SK-N-MC (cell line): Measurements from ENCODE around the gene ACTC1.

ENCODE experiments used
- DNase-seq: peaks from one replicate; pipeline ENCODE4 v3.0.0-alpha.2; 2011; ENCODE audit warnings: low read depth, low spot score
- H3K27ac ChIP-seq: fragments of 200-600 bp; sonication (generic); 2 replicates; pipeline ENCODE4 v1.5.1; 2016; ENCODE audit warnings: mixed run types
- H3K36me3 ChIP-seq: fragments of 200-600 bp; sonication (generic); 2 replicates; pipeline ENCODE4 v1.6.1; 2017; ENCODE audit warnings: antibody characterized with exemption, low read length, mixed read lengths; ENCODE audit not compliant: insufficient read depth
- H3K4me3 ChIP-seq: fragments of 200-600 bp; sonication (generic); 2 replicates; pipeline ENCODE4 v1.5.1; 2016
- H3K9ac ChIP-seq: fragments of 200-600 bp; sonication (generic); 2 replicates; pipeline ENCODE4 v1.8.0; 2017; ENCODE audit warnings: mixed run types, mixed read lengths; ENCODE audit not compliant: insufficient read length
- H3K9me3 ChIP-seq: fragments of 200-600 bp; sonication (generic); 2 replicates; pipeline ENCODE4 v1.6.1; 2017; ENCODE audit warnings: low read depth, mild to moderate bottlenecking, antibody characterized with exemption, low read length, moderate library complexity, mixed read lengths
- EZH2 ChIP-seq: fragments of 200-600 bp; sonication (generic); IDR thresholded peaks from one replicate; pipeline ENCODE4 v1.6.1; 2017; ENCODE audit warnings: antibody characterized with exemption
- FOXP2 ChIP-seq: optimal IDR thresholded peaks from 2 replicates; pipeline ENCODE3; 2011; ENCODE audit warnings: mild to moderate bottlenecking, moderate library complexity; ENCODE audit not compliant: insufficient read depth; ENCODE audit errors: extremely low read length, control extremely low read depth
- POLR2AphosphoS5 ChIP-seq: IDR thresholded peaks from 2 replicates; pipeline ENCODE4 v1.6.1; 2012; ENCODE audit warnings: mild to moderate bottlenecking, low read depth, low read length, borderline replicate concordance

ACTC1 gene

GRCh38 chr15:34802803-34803750, 7.7 kb upstream of the ACTC1 start:
- no peak for DNase-seq
- Histone ChIP-seq H3K9me3 (no peaks in the 10 kb centered on the region), H3K9ac (no peak overlapping the region), H3K4me3 (no peak overlapping the region), H3K36me3 (no peaks in the 10 kb centered on the region), H3K27ac (no peak overlapping the region)
- TF ChIP-seq EZH2 (no peak), FOXP2 (no peak), POLR2AphosphoS5 (no peak)

GRCh38 chr15:34802371-34802770, 7.0 kb upstream of the ACTC1 start:
- Histone ChIP-seq H3K36me3 (no peaks in the 10 kb centered on the region), H3K27ac (no peak overlapping the region), H3K9ac (no peak overlapping the region), H3K4me3 (no peak overlapping the region), H3K9me3 (no peaks in the 10 kb centered on the region)
- no peak for TF ChIP-seq EZH2
- no peak for TF ChIP-seq POLR2AphosphoS5
- DNase-seq = no peak

- TF ChIP-seq POLR2AphosphoS5 (no peak), EZH2 (no peak), FOXP2 (no peak)
- no peak overlapping the region for H3K9ac ChIP-seq
- H3K36me3 ChIP-seq = no peaks in the 10 kb centered on the region
- H3K9me3 ChIP-seq = no peaks in the 10 kb centered on the region
- H3K27ac ChIP-seq = no peak overlapping the region
- DNase-seq = no peak
- no peak overlapping the region for H3K4me3 ChIP-seq
These were observed 4.1 kb upstream of the ACTC1 start for GRCh38 chr15:34799149-34800101.

GRCh38 chr15:34796847-34797435, 1.6 kb upstream of the ACTC1 start:
- no peak overlapping the region for H3K27ac ChIP-seq
- no peak overlapping the region for H3K4me3 ChIP-seq
- H3K9me3 ChIP-seq = no peaks in the 10 kb centered on the region
- no peaks in the 10 kb centered on the region for H3K36me3 ChIP-seq
- TF ChIP-seq POLR2AphosphoS5 (no peak), FOXP2 (no peak), EZH2 (no peak)
- no peak for DNase-seq
- H3K9ac ChIP-seq = no peak overlapping the region

GRCh38 chr15:34794590-34795206, 651 bp downstream of the ACTC1 start:
- no peak overlapping the region for H3K4me3 ChIP-seq
- H3K9me3 ChIP-seq = no peaks in the 10 kb centered on the region
- DNase-seq = no peak
- H3K27ac ChIP-seq = no peak overlapping the region
- H3K36me3 ChIP-seq = no peaks in the 10 kb centered on the region
- no peak overlapping the region for H3K9ac ChIP-seq
- TF ChIP-seq POLR2AphosphoS5 (no peak), FOXP2 (no peak), EZH2 (no peak)

GRCh38 chr15:34793901-34794300, 1.4 kb downstream of the ACTC1 start:
- no peak overlapping the region for H3K4me3 ChIP-seq
- H3K36me3 ChIP-seq = no peaks in the 10 kb centered on the region
- H3K9me3 ChIP-seq = no peaks in the 10 kb centered on the region
- no peak for DNase-seq
- no peak overlapping the region for H3K27ac ChIP-seq
- no peak for TF ChIP-seq POLR2AphosphoS5
- no peak for TF ChIP-seq FOXP2
- TF ChIP-seq EZH2 = no peak
- no peak overlapping the region for H3K9ac ChIP-seq

GRCh38 chr15:34793071-34793470, 2.3 kb downstream of the ACTC1 start:
- no peak overlapping the region for H3K4me3 ChIP-seq

More at GRCh38 chr15:34793071-34793470, 2.3 kb downstream of the ACTC1 start:
- DNase-seq = no peak
- Histone ChIP-seq H3K9ac (no peak overlapping the region), H3K27ac (no peak overlapping the region), H3K36me3 (no peaks in the 10 kb centered on the region), H3K9me3 (no peaks in the 10 kb centered on the region)
- TF ChIP-seq FOXP2 (no peak), EZH2 (no peak)
